Stimulated activated CD4-positive, alpha-beta T cell treated with anti-CD3 and anti-CD28 coated beads, Interleukin-1b, Interleukin-23, amount 100 ng/mL, for 48 hours (primary cell): ENCODE data around the gene DTYMK.
"Not testable (repeated sequence)": the region's sequence is repeated elsewhere in the genome, so short reads cannot be mapped to it uniquely, and the experiment has no call there.

Source experiments
- DNase-seq: peaks from one replicate; pipeline ENCODE4 v3.0.0-alpha.2; 2020

The DTYMK gene

GRCh38 chr2:241671457-241672240 is 15.0 kb downstream of the DTYMK start:
- DNase-seq = no peak

GRCh38 chr2:241670333-241671110 is 16.1 kb downstream of the DTYMK start:
- DNase-seq = no peak

GRCh38 chr2:241668839-241669238 is 17.8 kb downstream of the DTYMK start:
- DNase-seq = no peak

GRCh38 chr2:241668354-241668753 is 18.3 kb downstream of the DTYMK start:
- no peak for DNase-seq

- DNase-seq = no peak
Measured at GRCh38 chr2:241666627-241667400, 19.8 kb downstream of the DTYMK start.

- no peak for DNase-seq
Measured at GRCh38 chr2:241665731-241666440, 20.7 kb downstream of the DTYMK start.

GRCh38 chr2:241662731-241663130 is 23.9 kb downstream of the DTYMK start:
- not testable (repeated sequence) for DNase-seq

- no peak for DNase-seq
Measured at GRCh38 chr2:241660593-241661213, 25.9 kb downstream of the DTYMK start.

- DNase-seq = peak; percentile 36
Measured at GRCh38 chr2:241659150-241659739, 27.4 kb downstream of the DTYMK start.

- no peak for DNase-seq
Measured at GRCh38 chr2:241658296-241658695, 28.3 kb downstream of the DTYMK start.

GRCh38 chr2:241657786-241658254 is 28.8 kb downstream of the DTYMK start:
- DNase-seq = no peak

GRCh38 chr2:241656190-241656741 is 30.3 kb downstream of the DTYMK start:
- no peak for DNase-seq

- no peak for DNase-seq
Measured at GRCh38 chr2:241655516-241656189, 31.0 kb downstream of the DTYMK start.

- DNase-seq = no peak
Measured at GRCh38 chr2:241654551-241654950, 32.1 kb downstream of the DTYMK start.

GRCh38 chr2:241653210-241653750 is 33.3 kb downstream of the DTYMK start:
- DNase-seq = no peak

GRCh38 chr2:241652722-241653121 is 33.9 kb downstream of the DTYMK start:
- no peak for DNase-seq

- no peak for DNase-seq
Measured at GRCh38 chr2:241652142-241652541, 34.5 kb downstream of the DTYMK start.

- DNase-seq = no peak
Measured at GRCh38 chr2:241649927-241650326, 36.7 kb downstream of the DTYMK start.

- DNase-seq = no peak
Measured at GRCh38 chr2:241649404-241649803, 37.2 kb downstream of the DTYMK start.

- DNase-seq = no peak
Measured at GRCh38 chr2:241648453-241648852, 38.2 kb downstream of the DTYMK start.
